K562 (cell line): Measurements from ENCODE around the gene ZNF266. TPM values are rescaled to one million over a fixed set of nuclear protein-coding genes. Genes with fewer than 3 reads are reported as not detected.
A peak's percentile ranks its signal among the peaks of the same experiment; 100 is the strongest.

ENCODE experiments used
- CAMTA2 ChIP-seq: fragments of 250-450 bp; sonication (Bioruptor Pico); conservative IDR thresholded peaks from 2 replicates; pipeline ENCODE4 v1.5.1; 2022
- FOXJ3 ChIP-seq: sonication (generic); formaldehyde crosslinking; IDR thresholded peaks from 2 replicates; pipeline ENCODE4 v1.4.0; 2020; ENCODE audit warnings: mild to moderate bottlenecking, missing genetic modification reagents
- JUND ChIP-seq, 2 experiments: IDR thresholded peaks; 2 replicates in 1 of 2; 3 replicates in 1 of 2; pipeline ENCODE4 v1.6.1; 2011; ENCODE audit warnings: borderline replicate concordance in 2 of 2, low read depth in 2 of 2, low read length in 2 of 2, improper control_type of control experiment in 1 of 2, missing biosample characterization in 1 of 2, missing genetic modification characterization in 1 of 2, missing genetic modification reagents in 1 of 2
- KDM5B ChIP-seq: fragments of 200-600 bp; sonication (generic); IDR thresholded peaks from 2 replicates; pipeline ENCODE4 v1.6.1; 2012; ENCODE audit warnings: low read depth, mild to moderate bottlenecking, moderate library complexity, low read length, control low read depth, inconsistent platforms; ENCODE audit not compliant: insufficient replicate concordance
- NR4A1 ChIP-seq, 2 experiments: fragments of 250-450 bp in 1 of 2; fragments of 450-650 bp in 1 of 2; sonication (Bioruptor Pico) in 1 of 2; IDR thresholded peaks; 2 replicates each; pipeline versions ENCODE4 v1.4.0 to v1.6.1; 2016 to 2020; ENCODE audit warnings: mild to moderate bottlenecking in 2 of 2, missing compliant biosample characterization in 1 of 2, missing genetic modification characterization in 1 of 2, moderate library complexity in 1 of 2
- POLR3G ChIP-seq: IDR thresholded peaks from 2 replicates; pipeline ENCODE4 v1.6.1; 2011; ENCODE audit not compliant: insufficient read length, insufficient replicate concordance; ENCODE audit errors: extremely low read depth
- SMAD1 ChIP-seq: fragments of 150-350 bp; IDR thresholded peaks from 2 replicates; pipeline ENCODE4 v1.6.1; 2014; ENCODE audit warnings: low read length, low read depth; ENCODE audit not compliant: partially characterized antibody
- SUPT5H ChIP-seq: fragments of 450-650 bp; IDR thresholded peaks from 2 replicates; pipeline ENCODE4 v1.6.1; 2016
- ZBED1 ChIP-seq: IDR thresholded peaks from 2 replicates; pipeline ENCODE4 v1.6.1; 2014
- ZNF24 ChIP-seq: fragments of 450-650 bp; IDR thresholded peaks from 2 replicates; pipeline ENCODE4 v1.6.1; 2016
- ZNF830 ChIP-seq: fragments of 250-450 bp; sonication (Bioruptor Pico); IDR thresholded peaks from 2 replicates; pipeline ENCODE4 v1.5.0; 2021; ENCODE audit warnings: mild to moderate bottlenecking
- polyA plus RNA-seq, 8 experiments: library from polyadenylated mRNA; depleted of rRNA in 4 of 8; stranded (reverse) in 5 of 8; unstranded in 3 of 8; fragments of >200 nt; fragmentation: Nextera tagmentation in 2 of 8; fragmentation: Illumina TruSeq in 1 of 8; extraction: Ambion mirVana in 2 of 8; extraction: Trizol in 1 of 8; gene quantifications; 2 replicates each; pipeline versions ENCODE4 v1.2.1 to v1.2.3, GENCODE V29; 2011 to 2014; ENCODE audit warnings: inconsistent platforms in 1 of 8, missing spikeins in 1 of 8
- total RNA-seq, 7 experiments: library from RNA; depleted of rRNA in 6 of 7; stranded (reverse); fragments of >200 nt in 6 of 7; fragmentation: Illumina TruSeq in 2 of 7; extraction: Trizol in 2 of 7; gene quantifications; 2 replicates each; pipeline versions ENCODE4 v1.2.1 to v1.2.3, GENCODE V29; 2011 to 2021; ENCODE audit warnings: low replicate concordance in 1 of 7
- TF ChIP-seq, protein P1 (sequence below): fragments of 450-650 bp; IDR thresholded peaks from 2 replicates; pipeline ENCODE4 v1.7.1; 2018; ENCODE audit warnings: mild to moderate bottlenecking, low read depth; ENCODE audit not compliant: partially characterized antibody
- TF ChIP-seq, protein P2 (sequence below): IDR thresholded peaks from 2 replicates; pipeline ENCODE4 v1.6.1; 2014; ENCODE audit warnings: antibody characterized with exemption
- TF ChIP-seq, protein P3 (sequence below): sonication (generic); formaldehyde crosslinking; IDR thresholded peaks from 2 replicates; pipeline ENCODE4 v1.8.0; 2022; ENCODE audit warnings: mild to moderate bottlenecking, missing genetic modification reagents
- TF ChIP-seq, protein P4 (sequence below), 3 experiments: IDR thresholded peaks in 2 of 3; conservative IDR thresholded peaks in 1 of 3; 2 replicates each; pipeline ENCODE4 v1.5.1; 2011 to 2012; ENCODE audit warnings: low read length in 3 of 3, mild to moderate bottlenecking in 3 of 3, control low read depth in 2 of 3, improper control_type of control experiment in 1 of 3, inconsistent platforms in 1 of 3, low read depth in 1 of 3, mixed read lengths in 1 of 3, moderate library complexity in 1 of 3; ENCODE audit not compliant: insufficient read depth in 2 of 3
- TF ChIP-seq, protein P5 (sequence below): fragments of 250-450 bp; sonication (Bioruptor Pico); IDR thresholded peaks from 2 replicates; pipeline ENCODE4 v1.9.0; 2021; ENCODE audit warnings: mild to moderate bottlenecking, inconsistent platforms

Gene ZNF266
- total and polyA plus RNA-seq, 9 of the 15 experiments (the other 6 are each of a cell fraction or from before 2014, with no cell fraction given) = 5.9 to 40.9 (median 20.3) TPM

DNA sequence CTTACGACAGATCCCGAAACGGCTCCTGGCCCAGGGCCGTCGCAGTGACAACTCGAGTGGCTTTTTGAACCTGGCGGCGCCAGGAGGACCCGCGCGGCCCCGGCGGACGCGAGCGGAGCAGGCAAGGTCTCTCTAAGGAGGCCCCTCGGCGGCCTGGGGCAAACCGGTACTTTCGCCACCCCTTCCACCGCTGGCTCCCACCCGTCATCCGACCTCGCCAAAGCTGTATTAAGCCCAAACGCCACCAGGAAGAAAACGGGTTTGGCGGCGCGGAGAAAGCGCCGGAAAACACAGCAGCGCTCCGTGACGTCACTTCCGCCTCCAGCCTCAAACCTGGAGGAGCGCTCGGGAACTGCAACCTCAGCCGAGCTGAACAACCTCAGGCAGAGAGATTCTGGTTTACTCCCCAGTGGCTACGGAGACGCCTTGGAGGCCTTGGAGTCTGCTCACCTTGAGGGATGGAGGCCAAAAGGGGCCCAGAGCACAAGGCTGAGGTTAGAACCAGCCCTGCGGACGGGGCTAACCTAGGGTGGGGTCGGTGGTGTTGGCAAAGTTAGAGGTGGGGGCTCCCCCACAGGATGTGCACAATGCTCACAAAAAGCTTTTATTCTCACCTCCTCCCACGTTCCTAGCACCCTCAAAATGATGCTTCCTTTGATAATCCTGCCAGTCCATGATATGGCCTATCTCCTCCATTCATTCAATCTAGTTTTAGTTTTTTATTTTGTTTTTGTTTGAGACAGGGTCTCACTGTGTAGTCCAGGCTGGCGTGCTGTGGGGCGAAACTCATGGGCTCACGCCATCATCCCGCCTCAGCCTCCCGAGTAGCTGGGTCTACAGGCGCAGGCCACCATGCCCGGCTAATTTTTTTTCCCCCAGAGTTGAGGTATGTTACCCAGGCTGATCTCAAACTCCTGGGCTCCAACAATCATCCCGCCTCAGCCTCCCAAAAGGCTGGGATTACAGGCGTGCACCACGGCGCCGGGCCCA is at the start of gene ZNF266 (continued):
- TF ChIP-seq SMAD1 = peak; percentile 26
- peak; percentile 79 for TF ChIP-seq KDM5B
- TF ChIP-seq, protein P1, sequence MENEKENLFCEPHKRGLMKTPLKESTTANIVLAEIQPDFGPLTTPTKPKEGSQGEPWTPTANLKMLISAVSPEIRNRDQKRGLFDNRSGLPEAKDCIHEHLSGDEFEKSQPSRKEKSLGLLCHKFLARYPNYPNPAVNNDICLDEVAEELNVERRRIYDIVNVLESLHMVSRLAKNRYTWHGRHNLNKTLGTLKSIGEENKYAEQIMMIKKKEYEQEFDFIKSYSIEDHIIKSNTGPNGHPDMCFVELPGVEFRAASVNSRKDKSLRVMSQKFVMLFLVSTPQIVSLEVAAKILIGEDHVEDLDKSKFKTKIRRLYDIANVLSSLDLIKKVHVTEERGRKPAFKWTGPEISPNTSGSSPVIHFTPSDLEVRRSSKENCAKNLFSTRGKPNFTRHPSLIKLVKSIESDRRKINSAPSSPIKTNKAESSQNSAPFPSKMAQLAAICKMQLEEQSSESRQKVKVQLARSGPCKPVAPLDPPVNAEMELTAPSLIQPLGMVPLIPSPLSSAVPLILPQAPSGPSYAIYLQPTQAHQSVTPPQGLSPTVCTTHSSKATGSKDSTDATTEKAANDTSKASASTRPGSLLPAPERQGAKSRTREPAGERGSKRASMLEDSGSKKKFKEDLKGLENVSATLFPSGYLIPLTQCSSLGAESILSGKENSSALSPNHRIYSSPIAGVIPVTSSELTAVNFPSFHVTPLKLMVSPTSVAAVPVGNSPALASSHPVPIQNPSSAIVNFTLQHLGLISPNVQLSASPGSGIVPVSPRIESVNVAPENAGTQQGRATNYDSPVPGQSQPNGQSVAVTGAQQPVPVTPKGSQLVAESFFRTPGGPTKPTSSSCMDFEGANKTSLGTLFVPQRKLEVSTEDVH = peak; percentile 92
- TF ChIP-seq ZNF24 = no peak
- TF ChIP-seq JUND (IDR thresholded peaks at IDR 0.05; ENCODE audit: borderline replicate concordance, low read depth, low read length) = peak; percentile 88
- peak; percentile 64; the same call in 2 of the 3 replicates for TF ChIP-seq JUND (tag; IDR thresholded peaks at IDR 0.05; ENCODE audit: borderline replicate concordance, low read depth, low read length)
- TF ChIP-seq FOXJ3 (CRISPR knock-in tag) = no peak; the same call in 1 of the 2 replicates
- TF ChIP-seq, protein P2, sequence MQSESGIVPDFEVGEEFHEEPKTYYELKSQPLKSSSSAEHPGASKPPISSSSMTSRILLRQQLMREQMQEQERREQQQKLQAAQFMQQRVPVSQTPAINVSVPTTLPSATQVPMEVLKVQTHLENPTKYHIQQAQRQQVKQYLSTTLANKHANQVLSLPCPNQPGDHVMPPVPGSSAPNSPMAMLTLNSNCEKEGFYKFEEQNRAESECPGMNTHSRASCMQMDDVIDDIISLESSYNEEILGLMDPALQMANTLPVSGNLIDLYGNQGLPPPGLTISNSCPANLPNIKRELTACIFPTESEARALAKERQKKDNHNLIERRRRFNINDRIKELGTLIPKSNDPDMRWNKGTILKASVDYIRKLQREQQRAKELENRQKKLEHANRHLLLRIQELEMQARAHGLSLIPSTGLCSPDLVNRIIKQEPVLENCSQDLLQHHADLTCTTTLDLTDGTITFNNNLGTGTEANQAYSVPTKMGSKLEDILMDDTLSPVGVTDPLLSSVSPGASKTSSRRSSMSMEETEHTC = no peak
- TF ChIP-seq, protein P3, sequence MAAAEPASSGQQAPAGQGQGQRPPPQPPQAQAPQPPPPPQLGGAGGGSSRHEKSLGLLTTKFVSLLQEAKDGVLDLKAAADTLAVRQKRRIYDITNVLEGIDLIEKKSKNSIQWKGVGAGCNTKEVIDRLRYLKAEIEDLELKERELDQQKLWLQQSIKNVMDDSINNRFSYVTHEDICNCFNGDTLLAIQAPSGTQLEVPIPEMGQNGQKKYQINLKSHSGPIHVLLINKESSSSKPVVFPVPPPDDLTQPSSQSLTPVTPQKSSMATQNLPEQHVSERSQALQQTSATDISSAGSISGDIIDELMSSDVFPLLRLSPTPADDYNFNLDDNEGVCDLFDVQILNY (CRISPR knock-in tag) = no peak
- TF ChIP-seq POLR3G = no peak
- TF ChIP-seq CAMTA2 (CRISPR knock-in tag) = no peak
- no peak for TF ChIP-seq ZNF830
- TF ChIP-seq, protein P4, sequence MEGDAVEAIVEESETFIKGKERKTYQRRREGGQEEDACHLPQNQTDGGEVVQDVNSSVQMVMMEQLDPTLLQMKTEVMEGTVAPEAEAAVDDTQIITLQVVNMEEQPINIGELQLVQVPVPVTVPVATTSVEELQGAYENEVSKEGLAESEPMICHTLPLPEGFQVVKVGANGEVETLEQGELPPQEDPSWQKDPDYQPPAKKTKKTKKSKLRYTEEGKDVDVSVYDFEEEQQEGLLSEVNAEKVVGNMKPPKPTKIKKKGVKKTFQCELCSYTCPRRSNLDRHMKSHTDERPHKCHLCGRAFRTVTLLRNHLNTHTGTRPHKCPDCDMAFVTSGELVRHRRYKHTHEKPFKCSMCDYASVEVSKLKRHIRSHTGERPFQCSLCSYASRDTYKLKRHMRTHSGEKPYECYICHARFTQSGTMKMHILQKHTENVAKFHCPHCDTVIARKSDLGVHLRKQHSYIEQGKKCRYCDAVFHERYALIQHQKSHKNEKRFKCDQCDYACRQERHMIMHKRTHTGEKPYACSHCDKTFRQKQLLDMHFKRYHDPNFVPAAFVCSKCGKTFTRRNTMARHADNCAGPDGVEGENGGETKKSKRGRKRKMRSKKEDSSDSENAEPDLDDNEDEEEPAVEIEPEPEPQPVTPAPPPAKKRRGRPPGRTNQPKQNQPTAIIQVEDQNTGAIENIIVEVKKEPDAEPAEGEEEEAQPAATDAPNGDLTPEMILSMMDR (IDR thresholded peaks at IDR 0.05 in 2 of 3, conservative IDR thresholded peaks at IDR 0.05 in 1 of 3; ENCODE audit: insufficient read depth in 2 of 3, low read depth in 1 of 3, low read length in 3 of 3) = peak; percentile 59 to 80 (median 71)
- TF ChIP-seq SUPT5H = peak; percentile 82
- no peak for TF ChIP-seq NR4A1 (CRISPR knock-in tag; IDR thresholded peaks at IDR 0.05)
- no peak for TF ChIP-seq NR4A1 (tag; IDR thresholded peaks at IDR 0.05)
- TF ChIP-seq ZBED1 = no peak
- TF ChIP-seq, protein P5, sequence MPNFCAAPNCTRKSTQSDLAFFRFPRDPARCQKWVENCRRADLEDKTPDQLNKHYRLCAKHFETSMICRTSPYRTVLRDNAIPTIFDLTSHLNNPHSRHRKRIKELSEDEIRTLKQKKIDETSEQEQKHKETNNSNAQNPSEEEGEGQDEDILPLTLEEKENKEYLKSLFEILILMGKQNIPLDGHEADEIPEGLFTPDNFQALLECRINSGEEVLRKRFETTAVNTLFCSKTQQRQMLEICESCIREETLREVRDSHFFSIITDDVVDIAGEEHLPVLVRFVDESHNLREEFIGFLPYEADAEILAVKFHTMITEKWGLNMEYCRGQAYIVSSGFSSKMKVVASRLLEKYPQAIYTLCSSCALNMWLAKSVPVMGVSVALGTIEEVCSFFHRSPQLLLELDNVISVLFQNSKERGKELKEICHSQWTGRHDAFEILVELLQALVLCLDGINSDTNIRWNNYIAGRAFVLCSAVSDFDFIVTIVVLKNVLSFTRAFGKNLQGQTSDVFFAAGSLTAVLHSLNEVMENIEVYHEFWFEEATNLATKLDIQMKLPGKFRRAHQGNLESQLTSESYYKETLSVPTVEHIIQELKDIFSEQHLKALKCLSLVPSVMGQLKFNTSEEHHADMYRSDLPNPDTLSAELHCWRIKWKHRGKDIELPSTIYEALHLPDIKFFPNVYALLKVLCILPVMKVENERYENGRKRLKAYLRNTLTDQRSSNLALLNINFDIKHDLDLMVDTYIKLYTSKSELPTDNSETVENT = no peak
